IMR-90 (cell line): ENCODE data around the gene MRPL54. TPM values are rescaled to one million over a fixed set of nuclear protein-coding genes. Genes with fewer than 3 reads are reported as not detected.

Experiments used
- ATAC-seq: fragments of 200-7000 bp; cut with Tn5 transposase; 2 replicates; pipeline ENCODE4 v1.9.1; 2020; ENCODE audit warnings: low read depth, mild to moderate bottlenecking, moderate library complexity
- BruUV-seq: library from RNA; stranded (reverse); fragments of 400-500 nt; replicated peaks from 2 replicates; lab custom pipeline; 2021; lab: Mats Ljungman, UMichigan
- CTCF ChIA-PET: fragments of 300-600 bp; formaldehyde crosslinking; extraction: SDS; loops from one replicate; lab custom pipeline; 2021; ENCODE audit warnings: antibody characterized with exemption; lab: Yijun Ruan, JAX
- POLR2A ChIA-PET: fragments of 300-600 bp; sonication (Branson Sonifier 250); formaldehyde crosslinking; loops from one replicate; lab custom pipeline; 2022; ENCODE audit warnings: antibody characterized with exemption; ENCODE audit not compliant: unreplicated experiment; lab: Charles Lee
- DNase-seq: peaks from one replicate; pipeline ENCODE4 v3.0.0; 2013
- H2AFZ ChIP-seq: replicated peaks from 2 replicates; pipeline ENCODE3; 2013; ENCODE audit warnings: low read length, mild to moderate bottlenecking; ENCODE audit not compliant: poor library complexity
- H2AK5ac ChIP-seq: 2 replicates; pipeline ENCODE4 v1.6.1; 2013; ENCODE audit warnings: low read depth, low read length, inconsistent platforms
- H2AK9ac ChIP-seq: replicated peaks from 2 replicates; pipeline ENCODE3; 2013; ENCODE audit warnings: mild to moderate bottlenecking, low read depth, low read length, moderate library complexity; ENCODE audit not compliant: poor library complexity
- H2BK120ac ChIP-seq: 2 replicates; pipeline ENCODE4 v1.6.1; 2013; ENCODE audit warnings: low read depth, low read length, inconsistent platforms
- H2BK15ac ChIP-seq: 3 replicates; pipeline ENCODE4 v1.6.1; 2013; ENCODE audit warnings: low read depth, low read length, inconsistent platforms
- H2BK20ac ChIP-seq: 2 replicates; pipeline ENCODE4 v1.6.1; 2013; ENCODE audit warnings: low read depth, mild to moderate bottlenecking, inconsistent platforms, low read length, moderate library complexity
- H2BK5ac ChIP-seq: 2 replicates; pipeline ENCODE4 v1.6.1; 2013; ENCODE audit warnings: mild to moderate bottlenecking, low read depth, low read length, inconsistent platforms; ENCODE audit not compliant: poor library complexity, severe bottlenecking
- H3K14ac ChIP-seq: replicated peaks from 2 replicates; pipeline ENCODE4 v1.6.1; 2013; ENCODE audit warnings: low read depth, low read length, inconsistent platforms
- H3K18ac ChIP-seq: 2 replicates; pipeline ENCODE4 v1.6.1; 2013; ENCODE audit warnings: low read depth, low read length, control low read depth
- H3K23ac ChIP-seq: 2 replicates; pipeline ENCODE4 v1.6.1; 2013; ENCODE audit warnings: low read depth, low read length, inconsistent platforms
- H3K27ac ChIP-seq: 2 replicates; pipeline ENCODE4 v1.5.1; 2013; ENCODE audit warnings: mild to moderate bottlenecking, control low read depth, low read length; ENCODE audit not compliant: insufficient read depth
- H3K27me3 ChIP-seq: 2 replicates; pipeline ENCODE4 v1.6.1; 2013; ENCODE audit warnings: low read length; ENCODE audit not compliant: control insufficient read depth, insufficient read depth
- H3K36me3 ChIP-seq: 2 replicates; pipeline ENCODE4 v1.6.1; 2013; ENCODE audit warnings: low read length, mixed read lengths; ENCODE audit not compliant: control insufficient read depth, insufficient read depth
- H3K4ac ChIP-seq: 2 replicates; pipeline ENCODE4 v1.6.1; 2013; ENCODE audit warnings: low read depth, low read length, inconsistent platforms
- H3K4me1 ChIP-seq: 2 replicates; pipeline ENCODE4 v1.6.1; 2013; ENCODE audit warnings: low read length, mixed read lengths; ENCODE audit not compliant: control insufficient read depth, insufficient read depth
- H3K4me2 ChIP-seq: 2 replicates; pipeline ENCODE4 v1.6.1; 2013; ENCODE audit warnings: low read depth, mild to moderate bottlenecking, control low read depth, low read length, moderate library complexity
- H3K4me3 ChIP-seq: 2 replicates; pipeline ENCODE4 v1.5.1; 2013; ENCODE audit warnings: low read depth, mild to moderate bottlenecking, control low read depth, low read length, moderate library complexity; ENCODE audit not compliant: insufficient read depth
- H3K56ac ChIP-seq: 2 replicates; pipeline ENCODE4 v1.6.1; 2013; ENCODE audit warnings: low read length, inconsistent platforms; ENCODE audit not compliant: insufficient read depth; ENCODE audit errors: extremely low read depth
- H3K79me1 ChIP-seq, 2 experiments: 2 replicates each; pipeline ENCODE4 v1.6.1; 2013; ENCODE audit warnings: low read length in 2 of 2, inconsistent platforms in 1 of 2, low read depth in 1 of 2
- H3K9ac ChIP-seq: 2 replicates; pipeline ENCODE4 v1.6.1; 2013; ENCODE audit warnings: low read depth, low read length, control low read depth
- H3K9me1 ChIP-seq: 2 replicates; pipeline ENCODE4 v1.6.1; 2013; ENCODE audit warnings: low read length, inconsistent platforms; ENCODE audit not compliant: insufficient read depth
- H3K9me3 ChIP-seq: 2 replicates; pipeline ENCODE4 v1.6.1; 2013; ENCODE audit warnings: low read length; ENCODE audit not compliant: control insufficient read depth, insufficient read depth
- H4K20me1 ChIP-seq: 2 replicates; pipeline ENCODE4 v1.6.1; 2013; ENCODE audit warnings: low read length, inconsistent platforms; ENCODE audit not compliant: insufficient read depth
- H4K5ac ChIP-seq: 2 replicates; pipeline ENCODE4 v1.6.1; 2013; ENCODE audit warnings: mild to moderate bottlenecking, low read depth, low read length, control low read depth
- H4K8ac ChIP-seq, 2 experiments: 2 replicates each; pipeline ENCODE4 v1.6.1; 2013; ENCODE audit warnings: low read depth in 2 of 2, low read length in 2 of 2, control low read depth in 1 of 2, inconsistent platforms in 1 of 2
- H4K91ac ChIP-seq: 2 replicates; pipeline ENCODE4 v1.6.1; 2013; ENCODE audit warnings: low read depth, low read length, inconsistent platforms; ENCODE audit not compliant: insufficient read depth
- MXI1 ChIP-seq: IDR thresholded peaks from 2 replicates; pipeline ENCODE4 v1.6.1; 2012; ENCODE audit warnings: low read depth, mild to moderate bottlenecking, low read length, moderate library complexity, borderline replicate concordance
- WGBS, 2 experiments: methylation state at CpG; one replicate each; pipeline versions ENCODE4 v1.1.5 to v1.1.7; 2013; ENCODE audit warnings: missing lambda C conversion rate in 2 of 2; ENCODE audit not compliant: insufficient read length in 1 of 2; ENCODE audit errors: extremely low coverage in 2 of 2; 5-methylcytosine and 5-hydroxymethylcytosine counted together
- dilution Hi-C: fragments of 300-500 bp; cut with HindIII; formaldehyde crosslinking; loops from one replicate; pipeline ENCODE4 v1.14.3; 2018; ENCODE audit warnings: low sequenced_read_pairs; ENCODE audit not compliant: unreplicated experiment
- in situ Hi-C: fragments of 300-500 bp; cut with MboI; formaldehyde crosslinking; loops from 3 replicates; pipeline ENCODE4 v1.14.3; 2019; ENCODE audit warnings: low sequenced_read_pairs, inconsistent platforms, mixed read lengths
- intact Hi-C: fragments of 100-400 bp; cut with micrococcal nuclease; formaldehyde crosslinking; loops from 2 replicates; pipeline ENCODE4 v1.10.0; 2022
- polyA plus RNA-seq, 3 experiments: library from polyadenylated mRNA; depleted of rRNA; stranded (reverse); fragments of >200 nt; gene quantifications; 2 replicates each; pipeline ENCODE4 v1.2.3, GENCODE V29; 2012; ENCODE audit warnings: low replicate concordance in 1 of 3
- total RNA-seq: library from RNA; depleted of rRNA; stranded (reverse); fragments of >200 nt; gene quantifications from 2 replicates; pipeline ENCODE4 v1.2.3, GENCODE V29; 2012
- TF ChIP-seq, protein P1 (sequence below): conservative IDR thresholded peaks from 2 replicates; pipeline ENCODE4 v1.5.1; 2012; ENCODE audit warnings: mild to moderate bottlenecking, low read depth, low read length, improper control_type of control experiment

MRPL54 gene
- total and polyA plus RNA-seq, 2 of the 4 experiments (the other 2 are of a cell fraction), result 55.9 to 75.7 TPM

DNA sequence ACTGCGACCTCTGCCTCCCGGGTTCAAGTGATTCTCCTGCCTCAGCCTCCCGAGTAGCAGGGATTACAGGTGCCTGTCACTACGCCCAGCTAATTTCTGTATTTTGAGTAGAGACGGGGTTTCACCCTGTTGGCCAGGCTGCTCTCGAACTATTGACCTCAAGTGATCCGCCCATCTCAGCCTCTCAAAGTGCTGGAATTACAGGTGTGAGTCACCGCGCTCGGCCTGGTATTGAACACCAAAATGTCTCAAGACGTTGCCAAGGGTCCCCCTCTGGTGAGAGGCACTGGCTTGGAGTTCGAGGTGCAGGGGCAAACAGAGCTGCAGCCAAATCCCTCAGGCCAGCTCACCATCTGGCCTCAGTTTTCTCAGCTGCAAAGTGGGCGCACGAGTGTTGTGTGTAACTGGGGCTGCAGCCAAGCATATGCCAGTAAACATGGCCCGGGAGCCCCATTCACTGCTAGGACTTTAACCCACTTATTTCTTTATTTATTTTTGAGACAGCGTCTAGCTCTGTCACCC lies 46.3 kb upstream of the MRPL54 start:
- in situ Hi-C loops (no loop called here), intact Hi-C loops (no loop called here), dilution Hi-C loops (no loop called here)
- Histone ChIP-seq H3K9me3 (no peaks in the 10 kb centered on the region), H3K79me1 (no peaks in the 10 kb centered on the region), H3K4me2 (no peak overlapping the region), H3K9ac (no peak overlapping the region), H3K27ac (no peak overlapping the region), H4K20me1 (no peaks in the 10 kb centered on the region), H3K4me3 (no peak overlapping the region), H4K8ac (no peak overlapping the region), H3K56ac (no peak overlapping the region), H3K4me1 (no peaks in the 10 kb centered on the region), H3K23ac (no peak overlapping the region), H4K91ac (no peak overlapping the region), H2BK120ac (no peak overlapping the region), H3K27me3 (peaks cover 20% of the 10 kb centered on the region), H2AK5ac (no peak overlapping the region), H2AK9ac (no peak overlapping the region), H2BK15ac (no peak overlapping the region), H4K5ac (no peak overlapping the region), H2BK20ac (no peak overlapping the region), H3K4ac (no peak overlapping the region), H2BK5ac (no peak overlapping the region), H2AFZ (no peak overlapping the region), H3K36me3 (no peaks in the 10 kb centered on the region), H3K18ac (no peak overlapping the region), H3K9me1 (no peaks in the 10 kb centered on the region), H3K14ac (no peak overlapping the region)
- TF ChIP-seq, protein P1, sequence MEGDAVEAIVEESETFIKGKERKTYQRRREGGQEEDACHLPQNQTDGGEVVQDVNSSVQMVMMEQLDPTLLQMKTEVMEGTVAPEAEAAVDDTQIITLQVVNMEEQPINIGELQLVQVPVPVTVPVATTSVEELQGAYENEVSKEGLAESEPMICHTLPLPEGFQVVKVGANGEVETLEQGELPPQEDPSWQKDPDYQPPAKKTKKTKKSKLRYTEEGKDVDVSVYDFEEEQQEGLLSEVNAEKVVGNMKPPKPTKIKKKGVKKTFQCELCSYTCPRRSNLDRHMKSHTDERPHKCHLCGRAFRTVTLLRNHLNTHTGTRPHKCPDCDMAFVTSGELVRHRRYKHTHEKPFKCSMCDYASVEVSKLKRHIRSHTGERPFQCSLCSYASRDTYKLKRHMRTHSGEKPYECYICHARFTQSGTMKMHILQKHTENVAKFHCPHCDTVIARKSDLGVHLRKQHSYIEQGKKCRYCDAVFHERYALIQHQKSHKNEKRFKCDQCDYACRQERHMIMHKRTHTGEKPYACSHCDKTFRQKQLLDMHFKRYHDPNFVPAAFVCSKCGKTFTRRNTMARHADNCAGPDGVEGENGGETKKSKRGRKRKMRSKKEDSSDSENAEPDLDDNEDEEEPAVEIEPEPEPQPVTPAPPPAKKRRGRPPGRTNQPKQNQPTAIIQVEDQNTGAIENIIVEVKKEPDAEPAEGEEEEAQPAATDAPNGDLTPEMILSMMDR, result no peak
- TF ChIP-seq MXI1, result no peak
- ChIA-PET CTCF (no interaction called here), POLR2A (no interaction called here)
- WGBS, 2 experiments, result 92% methylated on average over 6 of the region's 16 CpGs; no CpG with 5 or more reads in 1 of the 2 experiments
- no peak for ATAC-seq
- no peak for DNase-seq
- no TSS peak for BruUV-seq
